ENCODE measurements around the gene EFCAB12.
A peak's percentile ranks its signal among the peaks of the same experiment; 100 is the strongest.

EFCAB12 gene

GRCh38 chr3:129439817-129440617 is 11.6 kb upstream of the EFCAB12 start, which contains the start of the genes IFT122 and MBD4:
Gene IFT122, plus strand, starts transcription at chr3:129440224. Its CDS starts 107 bp downstream, at chr3:129440331.
Gene MBD4, minus strand, starts transcription at chr3:129439948. Its CDS starts 115 bp downstream, at chr3:129439833.
- peak; percentile 100 for DNase-seq (ENCODE audit: low read depth)
- no peak for TF ChIP-seq CTCF (IDR thresholded peaks at IDR 0.05; ENCODE audit: insufficient read depth, low read depth, low read length, missing control alignments)
- peak within 1 kb of the TSS; percentile 92 for H3K4me3 ChIP-seq (ENCODE audit: low read length)

- peak overlapping the region; percentile 92 for H3K4me3 ChIP-seq (ENCODE audit: low read length)
- no peak for TF ChIP-seq CTCF (IDR thresholded peaks at IDR 0.05; ENCODE audit: insufficient read depth, low read depth, low read length, missing control alignments)
- peak; percentile 44 for DNase-seq (ENCODE audit: low read depth)
Observed at GRCh38 chr3:129439226-129439816, 10.9 kb upstream of the EFCAB12 start.

- H3K4me3 ChIP-seq (ENCODE audit: low read length) = no peak overlapping the region
- no peak for DNase-seq (ENCODE audit: low read depth)
- no peak for TF ChIP-seq CTCF (IDR thresholded peaks at IDR 0.05; ENCODE audit: insufficient read depth, low read depth, low read length, missing control alignments)
Observed at GRCh38 chr3:129435367-129435766, 6.9 kb upstream of the EFCAB12 start.

GRCh38 chr3:129434140-129434539 is 5.7 kb upstream of the EFCAB12 start:
- DNase-seq (ENCODE audit: low read depth) = no peak
- no peak overlapping the region for H3K4me3 ChIP-seq (ENCODE audit: low read length)
- TF ChIP-seq CTCF (IDR thresholded peaks at IDR 0.05; ENCODE audit: insufficient read depth, low read depth, low read length, missing control alignments) = no peak

DNA sequence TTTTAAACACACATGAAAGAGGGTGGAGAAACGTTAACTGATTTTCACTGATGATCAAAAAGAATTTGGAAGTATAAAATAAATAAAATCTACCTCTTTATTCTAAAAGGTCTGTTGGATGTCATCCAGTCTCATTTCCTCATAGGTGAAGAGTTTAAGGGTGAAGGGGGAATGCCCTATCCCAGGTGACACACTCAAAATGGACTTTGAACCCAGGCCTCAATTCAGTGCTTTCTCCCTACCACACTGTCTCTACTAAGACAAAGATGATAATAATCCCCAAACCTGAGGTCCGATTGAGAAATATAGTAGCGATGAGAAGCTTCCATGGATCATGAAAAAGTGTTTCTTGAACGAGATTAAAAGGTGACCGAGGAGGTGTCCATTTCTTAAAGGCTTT is 5.1 kb upstream of the EFCAB12 start:
- H3K4me3 ChIP-seq (ENCODE audit: low read length) = no peak overlapping the region
- no peak for DNase-seq (ENCODE audit: low read depth)
- TF ChIP-seq CTCF (IDR thresholded peaks at IDR 0.05; ENCODE audit: insufficient read depth, low read depth, low read length, missing control alignments) = no peak

GRCh38 chr3:129432671-129433070 is 4.2 kb upstream of the EFCAB12 start:
- H3K4me3 ChIP-seq (ENCODE audit: low read length) = no peak overlapping the region
- no peak for DNase-seq (ENCODE audit: low read depth)
- TF ChIP-seq CTCF (IDR thresholded peaks at IDR 0.05; ENCODE audit: insufficient read depth, low read depth, low read length, missing control alignments) = no peak

Data from epithelial cell of esophagus (primary cell).